SK-N-SH (cell line): Measurements from ENCODE around the gene CACNG3. TPM values are rescaled to one million over a fixed set of nuclear protein-coding genes. Genes with fewer than 3 reads are reported as not detected.

Source experiments
- CTCF ChIA-PET: fragments of 300-600, 350-600 bp; formaldehyde crosslinking; extraction: SDS; loops from one replicate; lab custom pipeline; 2021; lab: Yijun Ruan, JAX
- POLR2A ChIA-PET: fragments of 350-600 bp; sonication (Branson Sonifier 250); formaldehyde crosslinking; extraction: SDS; loops from one replicate; lab custom pipeline; 2020; ENCODE audit warnings: antibody characterized with exemption, inconsistent platforms; lab: Yijun Ruan, JAX
- DNase-seq: peaks from one replicate; pipeline ENCODE4 v3.0.0; 2012
- H2AFZ ChIP-seq: fragments of 200-600 bp; sonication (generic); 2 replicates; pipeline ENCODE4 v1.8.1; 2016; ENCODE audit warnings: antibody characterized with exemption, mild to moderate bottlenecking, low read depth
- H3F3A ChIP-seq: fragments of 200-600 bp; sonication (generic); replicated peaks from 2 replicates; pipeline ENCODE3; 2016; ENCODE audit warnings: antibody characterized with exemption, mild to moderate bottlenecking; ENCODE audit not compliant: insufficient read depth
- H3K27ac ChIP-seq, 2 experiments: fragments of 200-500 bp in 1 of 2; fragments of 200-600 bp in 1 of 2; sonication (Bioruptor generic) in 1 of 2; sonication (generic), shearing (Covaris generic) in 1 of 2; 2 replicates each; pipeline versions ENCODE4 v1.5.1 to v1.6.1; 2014 to 2016; ENCODE audit warnings: low read depth in 2 of 2, inconsistent platforms in 1 of 2, low read length in 1 of 2, mild to moderate bottlenecking in 1 of 2, mixed read lengths in 1 of 2
- H3K27me3 ChIP-seq: fragments of 200-600 bp; sonication (generic), shearing (Covaris generic); 2 replicates; pipeline ENCODE4 v1.6.1; 2016; ENCODE audit warnings: mixed run types; ENCODE audit not compliant: insufficient read depth
- H3K36me3 ChIP-seq, 2 experiments: fragments of 200-500 bp in 1 of 2; fragments of 200-600 bp in 1 of 2; sonication (Bioruptor generic) in 1 of 2; sonication (generic) in 1 of 2; replicated peaks in 1 of 2; 2 replicates each; pipeline versions ENCODE3 to v1.5.1; 2014 to 2016; ENCODE audit warnings: low read length in 1 of 2, mild to moderate bottlenecking in 1 of 2; ENCODE audit not compliant: insufficient read depth in 2 of 2, control insufficient read depth in 1 of 2
- H3K4me1 ChIP-seq, 2 experiments: fragments of 200-500 bp in 1 of 2; fragments of 200-600 bp in 1 of 2; sonication (Bioruptor generic) in 1 of 2; sonication (generic), shearing (Covaris generic) in 1 of 2; 2 replicates each; pipeline versions ENCODE4 v1.5.1 to v1.6.1; 2014 to 2016; ENCODE audit warnings: low read depth in 1 of 2, low read length in 1 of 2, mixed run types in 1 of 2; ENCODE audit not compliant: insufficient read depth in 2 of 2, control insufficient read depth in 1 of 2
- H3K4me2 ChIP-seq: fragments of 200-600 bp; sonication (generic), shearing (Covaris generic); 2 replicates; pipeline ENCODE4 v1.6.1; 2017; ENCODE audit warnings: mixed run types
- H3K4me3 ChIP-seq, 2 experiments: fragments of 200-500 bp in 1 of 2; fragments of 200-600 bp in 1 of 2; sonication (Bioruptor generic) in 1 of 2; sonication (generic), shearing (Covaris generic) in 1 of 2; 2 replicates each; pipeline versions ENCODE4 v1.5.1 to v1.8.1; 2014 to 2016; ENCODE audit warnings: low read depth in 2 of 2, inconsistent platforms in 1 of 2, low read length in 1 of 2, mild to moderate bottlenecking in 1 of 2, mixed read lengths in 1 of 2, moderate library complexity in 1 of 2
- H3K79me2 ChIP-seq: fragments of 200-600 bp; sonication (generic); 2 replicates; pipeline ENCODE4 v1.8.1; 2017; ENCODE audit warnings: mild to moderate bottlenecking; ENCODE audit not compliant: insufficient read depth
- H3K9ac ChIP-seq: fragments of 200-600 bp; sonication (generic); 2 replicates; pipeline ENCODE4 v1.6.1; 2017; ENCODE audit warnings: mixed run types
- H3K9me2 ChIP-seq: fragments of 200-600 bp; sonication (generic); 2 replicates; pipeline ENCODE4 v1.6.1; 2017; ENCODE audit warnings: mixed run types
- H3K9me3 ChIP-seq: fragments of 200-600 bp; sonication (generic); 2 replicates; pipeline ENCODE4 v1.6.1; 2017; ENCODE audit warnings: mixed run types, mild to moderate bottlenecking, moderate library complexity
- H4K20me1 ChIP-seq: fragments of 200-600 bp; sonication (generic); 2 replicates; pipeline ENCODE4 v1.6.1; 2017; ENCODE audit warnings: mild to moderate bottlenecking, mixed run types; ENCODE audit not compliant: insufficient read depth
- CHD2 ChIP-seq: fragments of 150-350 bp; IDR thresholded peaks from 2 replicates; pipeline ENCODE4 v1.6.1; 2018; ENCODE audit warnings: low read length; ENCODE audit not compliant: partially characterized antibody
- ELF1 ChIP-seq: IDR thresholded peaks from 2 replicates; pipeline ENCODE4 v1.4.0; 2012
- EP300 ChIP-seq, 2 experiments: IDR thresholded peaks; 2 replicates each; pipeline versions ENCODE4 v1.4.0 to v1.6.1; 2012; ENCODE audit warnings: borderline replicate concordance in 1 of 2, low read depth in 1 of 2, low read length in 1 of 2
- FOXJ3 ChIP-seq: sonication (generic); formaldehyde crosslinking; IDR thresholded peaks from 2 replicates; pipeline ENCODE4 v1.5.1; 2020; ENCODE audit warnings: mild to moderate bottlenecking, missing genetic modification reagents
- GATA2 ChIP-seq: sonication (generic); formaldehyde crosslinking; IDR thresholded peaks from 2 replicates; pipeline ENCODE4 v1.5.0; 2020; ENCODE audit warnings: mild to moderate bottlenecking, missing genetic modification reagents
- MEF2A ChIP-seq: IDR thresholded peaks from 2 replicates; pipeline ENCODE4 v1.4.0; 2012; ENCODE audit warnings: low read depth, borderline replicate concordance
- MXI1 ChIP-seq: IDR thresholded peaks from 2 replicates; pipeline ENCODE4 v1.6.1; 2012; ENCODE audit warnings: mild to moderate bottlenecking, low read depth, low read length, improper control_type of control experiment
- RAD21 ChIP-seq: IDR thresholded peaks from 2 replicates; pipeline ENCODE4 v1.6.1; 2012; ENCODE audit warnings: mild to moderate bottlenecking, low read length
- RCOR1 ChIP-seq: fragments of 150-350 bp; IDR thresholded peaks from 2 replicates; pipeline ENCODE4 v1.6.1; 2017; ENCODE audit warnings: antibody characterized with exemption, low read length
- RFX5 ChIP-seq: IDR thresholded peaks from 2 replicates; pipeline ENCODE4 v1.6.1; 2012; ENCODE audit warnings: mild to moderate bottlenecking, improper control_type of control experiment, low read length
- TAF1 ChIP-seq: IDR thresholded peaks from 2 replicates; pipeline ENCODE4 v1.6.1; 2012; ENCODE audit warnings: low read depth, mild to moderate bottlenecking, low read length, moderate library complexity, borderline replicate concordance
- YY1 ChIP-seq: IDR thresholded peaks from 2 replicates; pipeline ENCODE4 v1.4.0; 2012; ENCODE audit warnings: low read depth, mild to moderate bottlenecking
- WGBS: methylation state at CpG from one replicate; pipeline ENCODE4 v1.1.6; 2017; ENCODE audit warnings: low lambda C conversion rate; 5-methylcytosine and 5-hydroxymethylcytosine counted together
- polyA plus RNA-seq, 3 experiments: library from polyadenylated mRNA; depleted of rRNA; stranded (reverse); fragments of >200 nt; gene quantifications; 2 replicates each; pipeline ENCODE4 v1.2.3, GENCODE V29; 2012
- TF ChIP-seq, protein P1 (sequence below): fragments of 150-350 bp; IDR thresholded peaks from 2 replicates; pipeline ENCODE4 v1.6.1; 2017; ENCODE audit warnings: antibody characterized with exemption, low read length, low read depth, borderline replicate concordance
- TF ChIP-seq, protein P2 (sequence below): fragments of 150-350 bp; IDR thresholded peaks from 2 replicates; pipeline ENCODE4 v1.6.1; 2016; ENCODE audit warnings: mild to moderate bottlenecking, low read depth, low read length
- TF ChIP-seq, protein P3 (sequence below): IDR thresholded peaks from 2 replicates; pipeline ENCODE4 v1.4.0; 2012; ENCODE audit warnings: low read depth
- TF ChIP-seq, protein P4 (sequence below): IDR thresholded peaks from 2 replicates; pipeline ENCODE4; 2012
- TF ChIP-seq, protein P5 (sequence below): fragments of 200-600 bp; sonication (generic); IDR thresholded peaks from 2 replicates; pipeline ENCODE4 v1.6.1; 2017; ENCODE audit warnings: antibody characterized with exemption, mild to moderate bottlenecking, moderate library complexity

The CACNG3 gene
- polyA plus RNA-seq, 1 of the 3 experiments (the other 2 are of a cell fraction), result not detected

DNA sequence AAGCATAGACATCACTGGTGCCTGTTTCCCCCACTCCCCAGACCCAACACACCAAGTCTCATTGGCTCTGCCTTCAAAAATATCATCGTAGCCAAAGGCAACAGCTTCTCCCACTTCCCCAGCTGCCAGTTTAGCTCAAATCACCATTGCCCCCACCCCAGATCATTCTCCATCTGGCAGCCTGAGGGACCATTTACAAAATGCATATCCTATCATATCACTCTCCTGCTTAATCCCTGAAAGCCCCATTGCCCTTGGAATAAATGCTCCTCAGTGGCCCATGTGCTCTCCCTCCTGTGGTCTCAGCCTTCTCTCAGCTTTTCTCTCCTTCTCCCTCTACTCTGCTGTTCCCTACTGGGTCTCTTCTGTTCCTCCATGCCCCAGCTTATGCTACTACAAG, 68.3 kb downstream of the CACNG3 start:
- Histone ChIP-seq H3K4me2 (no peak overlapping the region), H3K4me1 (no peaks in the 10 kb centered on the region), H4K20me1 (no peaks in the 10 kb centered on the region), H3K27ac (no peak overlapping the region), H3K36me3 (no peaks in the 10 kb centered on the region), H3F3A (no peaks in the 10 kb centered on the region), H3K9ac (no peak overlapping the region), H3K9me3 (no peaks in the 10 kb centered on the region), H3K27me3 (no peaks in the 10 kb centered on the region), H3K9me2 (no peaks in the 10 kb centered on the region), H3K79me2 (no peaks in the 10 kb centered on the region), H2AFZ (no peak overlapping the region), H3K4me3 (no peak overlapping the region)
- CTCF ChIA-PET, result interaction anchor here (1.6 kb wide), 1 partner anchor 72 kb away, joined by 5 read pairs; no protein-coding TSS in a partner anchor
- TF ChIP-seq CHD2, result no peak
- TF ChIP-seq GATA2 (CRISPR knock-in tag), result no peak
- no peak for TF ChIP-seq EP300 (IDR thresholded peaks at IDR 0.05; ENCODE audit: borderline replicate concordance in 1 of 2, low read depth in 1 of 2, low read length in 1 of 2)
- TF ChIP-seq ELF1, result no peak
- TF ChIP-seq RCOR1, result no peak
- POLR2A ChIA-PET, result no interaction called here
- DNase-seq, result no peak
- 0% methylated on average over 1 of the region's 1 CpG for WGBS

DNA sequence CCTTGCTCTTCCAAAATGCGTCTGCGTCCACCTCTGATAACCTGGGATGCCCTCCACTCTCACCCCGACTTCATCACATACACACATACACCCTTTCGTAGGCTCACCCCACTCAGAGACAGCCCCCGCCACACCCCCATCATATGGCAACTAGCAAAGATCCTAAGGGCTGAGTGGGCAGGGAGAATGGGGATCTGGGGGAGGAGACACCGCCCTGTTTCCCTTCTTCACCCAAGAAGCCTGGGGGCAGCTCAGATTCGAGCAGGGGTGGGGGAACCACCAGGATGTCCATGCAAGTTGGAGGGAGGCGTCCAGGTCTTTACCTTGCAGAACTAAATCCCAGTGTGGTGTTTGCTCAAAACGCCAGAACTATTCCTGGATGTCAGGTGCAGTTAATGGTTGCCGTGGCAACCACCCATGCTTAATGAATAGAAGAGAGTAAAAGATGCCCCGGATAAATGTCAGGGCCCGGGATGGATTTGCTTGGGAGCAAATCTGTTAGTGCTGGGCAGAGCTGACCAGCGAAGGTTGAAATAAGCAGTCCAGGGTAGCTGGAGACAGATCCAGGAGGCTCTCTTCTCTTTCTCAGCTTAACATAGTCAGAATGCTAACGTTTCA, 72.8 kb downstream of the CACNG3 start:
- Histone ChIP-seq H3K36me3 (no peaks in the 10 kb centered on the region), H3F3A (no peaks in the 10 kb centered on the region), H3K4me2 (no peak overlapping the region), H3K79me2 (no peaks in the 10 kb centered on the region), H2AFZ (no peak overlapping the region), H3K9me3 (no peaks in the 10 kb centered on the region), H3K4me3 (no peak overlapping the region), H3K27me3 (no peaks in the 10 kb centered on the region), H4K20me1 (no peaks in the 10 kb centered on the region), H3K9me2 (no peaks in the 10 kb centered on the region), H3K9ac (no peak overlapping the region), H3K27ac (no peak overlapping the region), H3K4me1 (no peaks in the 10 kb centered on the region)
- ChIA-PET POLR2A (no interaction called here), CTCF (no interaction called here)
- WGBS, result 23% methylated on average over 13 of the region's 14 CpGs
- no peak for DNase-seq
- TF ChIP-seq MEF2A, result no peak
- no peak for TF ChIP-seq RCOR1

DNA sequence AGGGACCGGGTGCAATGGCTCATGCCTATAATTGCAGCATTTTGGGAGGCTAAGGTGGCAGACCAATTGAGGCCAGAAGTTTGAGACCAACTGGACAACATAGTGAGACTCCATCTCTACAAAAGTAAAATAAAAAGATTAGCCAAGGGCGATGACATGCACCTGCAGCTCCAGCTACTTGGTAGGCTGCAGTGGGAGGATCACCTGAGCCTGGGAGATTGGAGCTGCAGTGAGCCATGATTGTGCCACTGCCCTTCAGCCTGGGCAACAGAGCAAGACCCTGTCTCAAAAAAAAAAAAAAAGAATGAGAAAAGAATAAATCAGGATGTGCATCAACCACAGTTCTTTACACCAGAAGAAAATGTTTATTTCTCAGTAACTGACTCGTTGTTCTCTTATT, 76.0 kb downstream of the CACNG3 start:
- Histone ChIP-seq H3K9me3 (no peaks in the 10 kb centered on the region), H3K4me3 (no peak overlapping the region), H3F3A (no peaks in the 10 kb centered on the region), H3K27me3 (no peaks in the 10 kb centered on the region), H2AFZ (no peak overlapping the region), H3K36me3 (no peaks in the 10 kb centered on the region), H4K20me1 (no peaks in the 10 kb centered on the region), H3K4me1 (no peaks in the 10 kb centered on the region), H3K27ac (no peak overlapping the region), H3K9ac (no peak overlapping the region), H3K79me2 (no peaks in the 10 kb centered on the region), H3K9me2 (no peaks in the 10 kb centered on the region), H3K4me2 (no peak overlapping the region)
- POLR2A ChIA-PET, result interaction anchor here (0.7 kb wide), 1 partner anchor 470 kb away, joined by 4 read pairs; no protein-coding TSS in a partner anchor
- CTCF ChIA-PET, result no interaction called here
- no peak for DNase-seq
- WGBS, result 13% methylated on average over 3 of the region's 3 CpGs
- TF ChIP-seq RFX5 (no peak), RCOR1 (no peak), MXI1 (no peak), MEF2A (no peak), RAD21 (no peak), CHD2 (no peak), TAF1 (no peak), FOXJ3 (CRISPR knock-in tag) (no peak), YY1 (no peak)
- TF ChIP-seq, protein P1, sequence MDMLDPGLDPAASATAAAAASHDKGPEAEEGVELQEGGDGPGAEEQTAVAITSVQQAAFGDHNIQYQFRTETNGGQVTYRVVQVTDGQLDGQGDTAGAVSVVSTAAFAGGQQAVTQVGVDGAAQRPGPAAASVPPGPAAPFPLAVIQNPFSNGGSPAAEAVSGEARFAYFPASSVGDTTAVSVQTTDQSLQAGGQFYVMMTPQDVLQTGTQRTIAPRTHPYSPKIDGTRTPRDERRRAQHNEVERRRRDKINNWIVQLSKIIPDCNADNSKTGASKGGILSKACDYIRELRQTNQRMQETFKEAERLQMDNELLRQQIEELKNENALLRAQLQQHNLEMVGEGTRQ, result no peak
- TF ChIP-seq, protein P2, sequence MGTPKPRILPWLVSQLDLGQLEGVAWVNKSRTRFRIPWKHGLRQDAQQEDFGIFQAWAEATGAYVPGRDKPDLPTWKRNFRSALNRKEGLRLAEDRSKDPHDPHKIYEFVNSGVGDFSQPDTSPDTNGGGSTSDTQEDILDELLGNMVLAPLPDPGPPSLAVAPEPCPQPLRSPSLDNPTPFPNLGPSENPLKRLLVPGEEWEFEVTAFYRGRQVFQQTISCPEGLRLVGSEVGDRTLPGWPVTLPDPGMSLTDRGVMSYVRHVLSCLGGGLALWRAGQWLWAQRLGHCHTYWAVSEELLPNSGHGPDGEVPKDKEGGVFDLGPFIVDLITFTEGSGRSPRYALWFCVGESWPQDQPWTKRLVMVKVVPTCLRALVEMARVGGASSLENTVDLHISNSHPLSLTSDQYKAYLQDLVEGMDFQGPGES, result no peak
- TF ChIP-seq, protein P3, sequence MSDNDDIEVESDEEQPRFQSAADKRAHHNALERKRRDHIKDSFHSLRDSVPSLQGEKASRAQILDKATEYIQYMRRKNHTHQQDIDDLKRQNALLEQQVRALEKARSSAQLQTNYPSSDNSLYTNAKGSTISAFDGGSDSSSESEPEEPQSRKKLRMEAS, result no peak
- TF ChIP-seq, protein P4, sequence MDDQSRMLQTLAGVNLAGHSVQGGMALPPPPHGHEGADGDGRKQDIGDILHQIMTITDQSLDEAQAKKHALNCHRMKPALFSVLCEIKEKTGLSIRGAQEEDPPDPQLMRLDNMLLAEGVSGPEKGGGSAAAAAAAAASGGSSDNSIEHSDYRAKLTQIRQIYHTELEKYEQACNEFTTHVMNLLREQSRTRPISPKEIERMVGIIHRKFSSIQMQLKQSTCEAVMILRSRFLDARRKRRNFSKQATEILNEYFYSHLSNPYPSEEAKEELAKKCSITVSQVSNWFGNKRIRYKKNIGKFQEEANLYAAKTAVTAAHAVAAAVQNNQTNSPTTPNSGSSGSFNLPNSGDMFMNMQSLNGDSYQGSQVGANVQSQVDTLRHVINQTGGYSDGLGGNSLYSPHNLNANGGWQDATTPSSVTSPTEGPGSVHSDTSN, result no peak
- TF ChIP-seq, protein P5, sequence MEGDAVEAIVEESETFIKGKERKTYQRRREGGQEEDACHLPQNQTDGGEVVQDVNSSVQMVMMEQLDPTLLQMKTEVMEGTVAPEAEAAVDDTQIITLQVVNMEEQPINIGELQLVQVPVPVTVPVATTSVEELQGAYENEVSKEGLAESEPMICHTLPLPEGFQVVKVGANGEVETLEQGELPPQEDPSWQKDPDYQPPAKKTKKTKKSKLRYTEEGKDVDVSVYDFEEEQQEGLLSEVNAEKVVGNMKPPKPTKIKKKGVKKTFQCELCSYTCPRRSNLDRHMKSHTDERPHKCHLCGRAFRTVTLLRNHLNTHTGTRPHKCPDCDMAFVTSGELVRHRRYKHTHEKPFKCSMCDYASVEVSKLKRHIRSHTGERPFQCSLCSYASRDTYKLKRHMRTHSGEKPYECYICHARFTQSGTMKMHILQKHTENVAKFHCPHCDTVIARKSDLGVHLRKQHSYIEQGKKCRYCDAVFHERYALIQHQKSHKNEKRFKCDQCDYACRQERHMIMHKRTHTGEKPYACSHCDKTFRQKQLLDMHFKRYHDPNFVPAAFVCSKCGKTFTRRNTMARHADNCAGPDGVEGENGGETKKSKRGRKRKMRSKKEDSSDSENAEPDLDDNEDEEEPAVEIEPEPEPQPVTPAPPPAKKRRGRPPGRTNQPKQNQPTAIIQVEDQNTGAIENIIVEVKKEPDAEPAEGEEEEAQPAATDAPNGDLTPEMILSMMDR, result no peak
